ENCODE measurements around the gene ASIC5. TPM values are rescaled to one million over a fixed set of nuclear protein-coding genes. Genes with fewer than 3 reads are reported as not detected.

ASIC5 gene
- total RNA-seq, 4 donors from 2014 or later, result not detected

DNA sequence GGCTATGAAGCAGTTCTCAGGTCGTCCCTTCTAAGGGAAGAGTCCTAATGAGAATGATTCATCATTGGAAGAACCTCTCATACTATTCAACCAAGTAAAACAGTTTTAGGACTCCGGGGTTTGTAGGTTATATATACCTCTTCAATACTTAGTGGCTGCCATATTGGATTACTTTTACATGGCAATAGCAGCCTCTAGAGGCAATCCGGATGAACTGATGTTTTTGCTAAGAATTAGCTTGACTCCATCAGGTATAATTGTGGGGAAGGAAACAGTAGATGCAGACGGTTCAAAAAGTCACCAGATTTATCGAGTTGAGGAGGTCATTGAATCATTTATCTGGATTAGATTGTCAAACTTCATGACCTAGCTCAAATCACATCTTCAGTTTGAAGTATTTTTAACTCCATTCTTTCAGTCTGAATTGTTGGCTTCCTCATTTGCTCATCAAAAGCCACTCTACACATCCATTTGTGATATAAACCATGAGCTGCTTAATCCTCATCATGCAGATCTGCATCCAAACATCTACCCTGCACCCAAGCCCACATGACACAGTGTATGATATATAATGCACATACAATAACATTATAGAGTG lies 78.9 kb downstream of the ASIC5 start:
- H3K9me3 ChIP-seq, result no peaks in the 10 kb centered on the region
- H3K36me3 ChIP-seq, result peaks cover 0 to 19% (median 10%) of the 10 kb centered on the region in 4 donors
- no peak overlapping the region for H3K4me3 ChIP-seq
- peaks cover 10 to 40% (median 25%) of the 10 kb centered on the region in 4 donors for H3K4me1 ChIP-seq
- TF ChIP-seq POLR2A (IDR thresholded peaks at IDR 0.05; ENCODE audit: low read depth), result no peak
- TF ChIP-seq, protein P1, sequence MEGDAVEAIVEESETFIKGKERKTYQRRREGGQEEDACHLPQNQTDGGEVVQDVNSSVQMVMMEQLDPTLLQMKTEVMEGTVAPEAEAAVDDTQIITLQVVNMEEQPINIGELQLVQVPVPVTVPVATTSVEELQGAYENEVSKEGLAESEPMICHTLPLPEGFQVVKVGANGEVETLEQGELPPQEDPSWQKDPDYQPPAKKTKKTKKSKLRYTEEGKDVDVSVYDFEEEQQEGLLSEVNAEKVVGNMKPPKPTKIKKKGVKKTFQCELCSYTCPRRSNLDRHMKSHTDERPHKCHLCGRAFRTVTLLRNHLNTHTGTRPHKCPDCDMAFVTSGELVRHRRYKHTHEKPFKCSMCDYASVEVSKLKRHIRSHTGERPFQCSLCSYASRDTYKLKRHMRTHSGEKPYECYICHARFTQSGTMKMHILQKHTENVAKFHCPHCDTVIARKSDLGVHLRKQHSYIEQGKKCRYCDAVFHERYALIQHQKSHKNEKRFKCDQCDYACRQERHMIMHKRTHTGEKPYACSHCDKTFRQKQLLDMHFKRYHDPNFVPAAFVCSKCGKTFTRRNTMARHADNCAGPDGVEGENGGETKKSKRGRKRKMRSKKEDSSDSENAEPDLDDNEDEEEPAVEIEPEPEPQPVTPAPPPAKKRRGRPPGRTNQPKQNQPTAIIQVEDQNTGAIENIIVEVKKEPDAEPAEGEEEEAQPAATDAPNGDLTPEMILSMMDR (IDR thresholded peaks at IDR 0.05), result peak; percentile 68 to 72 (median 70)
- H3K27ac ChIP-seq (replicated peaks in 1 of 4), result no peak overlapping the region
- H3K27me3 ChIP-seq, result no peaks in the 10 kb centered on the region
- intact Hi-C loops (cut with DNase I), result loop anchor here (2.0 kb wide), 1 partner anchor 344 kb away; no protein-coding TSS in a partner anchor
- DNase-seq (ENCODE audit: extremely low spot score), result no peak
- 16% methylated on average over 5 of the region's 5 CpGs for WGBS

DNA sequence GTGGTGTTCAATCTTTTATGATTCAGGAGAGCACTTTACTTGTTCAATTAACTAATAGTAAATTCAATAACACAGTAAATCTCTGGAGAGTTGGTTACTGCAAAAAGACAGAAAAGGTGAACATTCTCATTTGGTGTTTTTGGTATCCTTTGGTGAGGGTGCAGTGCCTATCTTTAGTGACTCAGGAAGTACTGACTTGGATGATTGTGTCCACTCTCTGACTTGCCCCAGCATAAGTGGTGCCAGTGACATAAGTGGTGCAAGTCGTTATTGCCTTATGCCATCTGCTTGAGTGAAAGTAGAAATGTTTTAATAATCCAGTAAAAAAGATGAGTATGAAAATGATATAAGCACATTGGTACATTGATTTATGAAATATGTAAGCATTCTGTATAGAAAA lies 80.2 kb downstream of the ASIC5 start:
- WGBS, result 88% methylated on average over 1 of the region's 1 CpG
- intact Hi-C loops (cut with DNase I), result loop anchor here (2.0 kb wide), 1 partner anchor 343 kb away; no protein-coding TSS in a partner anchor

DNA sequence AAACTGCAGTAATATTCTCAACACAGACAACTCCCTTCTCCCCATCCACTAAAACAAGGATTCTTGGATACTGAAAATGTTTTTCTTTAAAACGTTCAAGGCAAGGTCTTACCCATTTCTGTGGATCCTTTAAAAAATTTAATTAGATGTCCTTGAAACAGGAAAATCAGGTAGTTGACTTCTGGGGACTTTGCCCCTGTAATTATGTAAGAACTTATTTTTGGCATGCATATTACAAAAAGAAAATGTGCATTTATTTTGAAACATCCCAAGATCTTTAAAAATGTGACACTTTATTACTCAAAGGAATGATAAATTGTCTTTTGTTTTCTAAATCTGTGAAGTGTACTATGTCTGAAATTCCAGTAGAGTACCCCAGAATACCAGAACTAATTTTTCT lies 81.4 kb downstream of the ASIC5 start:
- Histone ChIP-seq H3K36me3 (peaks cover 0 to 3% (median under 1%) of the 10 kb centered on the region in 4 donors), H3K27ac (replicated peaks in 1 of 4) (no peak overlapping the region), H3K9me3 (no peaks in the 10 kb centered on the region), H3K4me1 (peaks cover 12 to 54% (median 40%) of the 10 kb centered on the region in 4 donors), H3K27me3 (no peaks in the 10 kb centered on the region), H3K4me3 (no peak overlapping the region)
- 53% methylated on average over 1 of the region's 1 CpG for WGBS
- intact Hi-C loops (cut with DNase I), result no loop called here
- no peak for DNase-seq (ENCODE audit: extremely low spot score)
- TF ChIP-seq POLR2A (IDR thresholded peaks at IDR 0.05; ENCODE audit: low read depth) (no peak), EP300 (IDR thresholded peaks at IDR 0.05) (no peak), POLR2AphosphoS5 (IDR thresholded peaks at IDR 0.05) (no peak)
- TF ChIP-seq, protein P1 (IDR thresholded peaks at IDR 0.05), result no peak

More for the DNA sequence above, 80.2 kb downstream of the ASIC5 start:
- Histone ChIP-seq H3K4me3 (no peak overlapping the region), H3K4me1 (peaks cover 16 to 45% (median 31%) of the 10 kb centered on the region in 4 donors), H3K9me3 (no peaks in the 10 kb centered on the region), H3K27ac (replicated peaks in 1 of 4) (no peak overlapping the region), H3K36me3 (peaks cover 0 to 10% (median 6%) of the 10 kb centered on the region in 4 donors), H3K27me3 (no peaks in the 10 kb centered on the region)
- DNase-seq (ENCODE audit: extremely low spot score), result no peak
- TF ChIP-seq, protein P1 (IDR thresholded peaks at IDR 0.05), result no peak
- TF ChIP-seq POLR2A (IDR thresholded peaks at IDR 0.05; ENCODE audit: low read depth), result no peak
- no peak for TF ChIP-seq EP300 (IDR thresholded peaks at IDR 0.05)
- TF ChIP-seq POLR2AphosphoS5 (IDR thresholded peaks at IDR 0.05), result no peak

- TF ChIP-seq EP300 (IDR thresholded peaks at IDR 0.05) (no peak), POLR2AphosphoS5 (IDR thresholded peaks at IDR 0.05) (no peak), POLR2A (IDR thresholded peaks at IDR 0.05; ENCODE audit: low read depth) (no peak)
- TF ChIP-seq, protein P1 (IDR thresholded peaks at IDR 0.05), result no peak
- WGBS, result 91% methylated on average over 4 of the region's 4 CpGs
- Histone ChIP-seq H3K27me3 (no peaks in the 10 kb centered on the region), H3K27ac (replicated peaks in 1 of 4) (peak overlapping the region in 3 of 4 donors; percentile 45 to 57 (median 47)), H3K4me3 (no peak overlapping the region), H3K9me3 (no peaks in the 10 kb centered on the region), H3K4me1 (peaks cover 10 to 55% (median 50%) of the 10 kb centered on the region in 4 donors), H3K36me3 (no peaks in the 10 kb centered on the region)
- DNase-seq (ENCODE audit: extremely low spot score), result no peak
- intact Hi-C loops (cut with DNase I), result no loop called here
Measured at GRCh38 chr4:155781249-155781831, 84.7 kb downstream of the ASIC5 start.

Data from esophagus muscularis mucosa (tissue), 4 donors.